ENCODE data around the gene TRIM28. TPM values are rescaled to one million over a fixed set of nuclear protein-coding genes. Genes with fewer than 3 reads are reported as not detected.

Gene TRIM28
- total RNA-seq, 2 experiments from 2014 or later = 475 to 483 TPM

DNA sequence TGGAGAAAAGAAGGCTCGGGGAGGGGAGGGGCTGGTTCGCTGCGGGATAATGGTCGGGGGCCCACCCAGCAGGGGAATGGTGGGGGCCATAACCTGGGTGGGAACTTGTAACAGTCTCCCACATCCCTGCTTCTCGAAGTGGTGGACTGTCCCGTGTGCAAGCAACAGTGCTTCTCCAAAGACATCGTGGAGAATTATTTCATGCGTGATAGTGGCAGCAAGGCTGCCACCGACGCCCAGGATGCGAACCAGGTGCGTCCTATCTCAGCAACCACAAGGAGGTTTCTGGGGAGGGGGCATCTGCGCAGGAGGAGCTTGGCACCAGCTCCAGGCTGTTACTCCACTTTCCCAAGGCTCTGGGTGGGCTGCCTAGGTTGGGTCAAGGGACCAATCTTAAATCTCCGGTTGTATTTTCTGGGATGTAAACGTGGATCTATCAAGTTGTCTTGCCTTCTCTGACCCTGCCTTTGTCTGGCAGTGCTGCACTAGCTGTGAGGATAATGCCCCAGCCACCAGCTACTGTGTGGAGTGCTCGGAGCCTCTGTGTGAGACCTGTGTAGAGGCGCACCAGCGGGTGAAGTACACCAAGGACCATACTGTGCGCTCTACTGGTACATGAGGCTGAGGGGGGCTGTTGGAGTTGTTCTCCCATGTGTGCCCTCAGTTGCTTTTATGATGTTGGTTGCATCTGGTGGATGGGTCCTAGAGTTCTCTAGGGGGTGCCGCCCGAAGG lies 1.6 kb downstream of the TRIM28 start:
- DNase-seq = no peak
- Mint-ChIP-seq H3K27ac (peak overlapping the region; percentile 89), H3K4me3 (peak overlapping the region; percentile 97), H3K27me3 (ENCODE audit: low read depth) (peaks cover 9% of the 10 kb centered on the region), H3K36me3 (ENCODE audit: low read depth) (peaks cover 47% of the 10 kb centered on the region), H3K9me3 (no peaks in the 10 kb centered on the region), H3K4me1 (ENCODE audit: low read depth) (peaks cover 32% of the 10 kb centered on the region)
- CTCF ChIA-PET = interaction anchor here (1.0 to 6.8 kb wide), 4 partner anchors 8 to 32 kb away, joined by 3 to 34 read pairs (median 4); partner anchors contain the start of gene ZBTB45
- intact Hi-C loops (cut with micrococcal nuclease) = no loop called here

- peaks cover 35% of the 10 kb centered on the region for H3K4me1 Mint-ChIP-seq (ENCODE audit: low read depth)
- no peak for DNase-seq
- peaks cover 9% of the 10 kb centered on the region for H3K27me3 Mint-ChIP-seq (ENCODE audit: low read depth)
- peak overlapping the region; percentile 89 for H3K27ac Mint-ChIP-seq
- peaks cover 52% of the 10 kb centered on the region for H3K36me3 Mint-ChIP-seq (ENCODE audit: low read depth)
- peak overlapping the region; percentile 97 for H3K4me3 Mint-ChIP-seq
- CTCF ChIA-PET = interaction anchor here (1.3 to 6.8 kb wide), 3 partner anchors 8 to 32 kb away, joined by 3 to 34 read pairs (median 4); partner anchors contain the start of gene ZBTB45
- H3K9me3 Mint-ChIP-seq = no peaks in the 10 kb centered on the region
- intact Hi-C loops (cut with micrococcal nuclease) = no loop called here
These were observed 2.2 kb downstream of the TRIM28 start for GRCh38 chr19:58546019-58546530.

GRCh38 chr19:58547323-58548312 lies 3.8 kb downstream of the TRIM28 start:
- intact Hi-C loops (cut with micrococcal nuclease) = no loop called here
- Mint-ChIP-seq H3K27me3 (ENCODE audit: low read depth) (peaks cover 6% of the 10 kb centered on the region), H3K9me3 (no peaks in the 10 kb centered on the region), H3K36me3 (ENCODE audit: low read depth) (peaks cover 63% of the 10 kb centered on the region), H3K27ac (peak overlapping the region; percentile 30), H3K4me3 (no peak overlapping the region), H3K4me1 (ENCODE audit: low read depth) (peaks cover 39% of the 10 kb centered on the region)
- no peak for DNase-seq
- CTCF ChIA-PET = interaction anchor here (0.6 to 6.8 kb wide), 2 partner anchors 19 to 28 kb away, joined by 3 to 34 read pairs; partner anchors contain the start of gene ZBTB45

DNA sequence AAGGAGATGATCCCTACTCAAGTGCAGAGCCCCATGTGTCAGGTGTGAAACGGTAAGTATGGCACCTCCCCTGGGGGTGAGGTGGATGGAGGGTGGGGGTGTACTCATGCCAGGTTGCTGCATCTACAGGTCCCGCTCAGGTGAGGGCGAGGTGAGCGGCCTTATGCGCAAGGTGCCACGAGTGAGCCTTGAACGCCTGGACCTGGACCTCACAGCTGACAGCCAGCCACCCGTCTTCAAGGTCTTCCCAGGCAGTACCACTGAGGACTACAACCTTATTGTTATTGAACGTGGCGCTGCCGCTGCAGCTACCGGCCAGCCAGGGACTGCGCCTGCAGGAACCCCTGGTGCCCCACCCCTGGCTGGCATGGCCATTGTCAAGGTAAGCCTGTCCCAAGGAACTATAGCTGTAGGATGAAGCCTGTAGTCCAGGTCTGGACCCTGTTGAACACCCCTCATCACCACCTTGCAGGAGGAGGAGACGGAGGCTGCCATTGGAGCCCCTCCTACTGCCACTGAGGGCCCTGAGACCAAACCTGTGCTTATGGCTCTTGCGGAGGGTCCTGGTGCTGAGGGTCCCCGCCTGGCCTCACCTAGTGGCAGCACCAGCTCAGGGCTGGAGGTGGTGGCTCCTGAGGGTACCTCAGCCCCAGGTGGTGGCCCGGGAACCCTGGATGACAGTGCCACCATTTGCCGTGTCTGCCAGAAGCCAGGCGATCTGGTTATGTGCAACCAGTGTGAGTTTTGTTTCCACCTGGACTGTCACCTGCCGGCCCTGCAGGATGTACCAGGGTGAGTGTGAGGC lies 5.2 kb downstream of the TRIM28 start:
- Mint-ChIP-seq H3K27me3 (ENCODE audit: low read depth) (no peaks in the 10 kb centered on the region), H3K4me3 (no peak overlapping the region), H3K9me3 (no peaks in the 10 kb centered on the region), H3K36me3 (ENCODE audit: low read depth) (peaks cover 66% of the 10 kb centered on the region), H3K4me1 (ENCODE audit: low read depth) (peaks cover 44% of the 10 kb centered on the region), H3K27ac (no peak overlapping the region)
- intact Hi-C loops (cut with micrococcal nuclease) = no loop called here
- CTCF ChIA-PET = interaction anchor here (6.8 kb wide), 1 partner anchor 30 kb away, joined by 34 read pairs; the partner anchor contains the start of gene ZBTB45
- no peak for DNase-seq

GRCh38 chr19:58549664-58550361 lies 5.9 kb downstream of the TRIM28 start:
- CTCF ChIA-PET = no interaction called here
- Mint-ChIP-seq H3K27ac (no peak overlapping the region), H3K36me3 (ENCODE audit: low read depth) (peaks cover 68% of the 10 kb centered on the region), H3K27me3 (ENCODE audit: low read depth) (no peaks in the 10 kb centered on the region), H3K9me3 (no peaks in the 10 kb centered on the region), H3K4me3 (no peak overlapping the region), H3K4me1 (ENCODE audit: low read depth) (peaks cover 51% of the 10 kb centered on the region)
- intact Hi-C loops (cut with micrococcal nuclease) = no loop called here
- DNase-seq = no peak

- Mint-ChIP-seq H3K36me3 (ENCODE audit: low read depth) (peaks cover 66% of the 10 kb centered on the region), H3K27ac (no peak overlapping the region), H3K27me3 (ENCODE audit: low read depth) (no peaks in the 10 kb centered on the region), H3K4me3 (no peak overlapping the region), H3K9me3 (no peaks in the 10 kb centered on the region), H3K4me1 (ENCODE audit: low read depth) (peaks cover 55% of the 10 kb centered on the region)
- intact Hi-C loops (cut with micrococcal nuclease) = no loop called here
- no peak for DNase-seq
- CTCF ChIA-PET = interaction anchor here (0.9 kb wide), 1 partner anchor 31 kb away, joined by 4 read pairs; the partner anchor contains the start of gene ZBTB45
These were observed 6.7 kb downstream of the TRIM28 start for GRCh38 chr19:58550362-58551122.

DNA sequence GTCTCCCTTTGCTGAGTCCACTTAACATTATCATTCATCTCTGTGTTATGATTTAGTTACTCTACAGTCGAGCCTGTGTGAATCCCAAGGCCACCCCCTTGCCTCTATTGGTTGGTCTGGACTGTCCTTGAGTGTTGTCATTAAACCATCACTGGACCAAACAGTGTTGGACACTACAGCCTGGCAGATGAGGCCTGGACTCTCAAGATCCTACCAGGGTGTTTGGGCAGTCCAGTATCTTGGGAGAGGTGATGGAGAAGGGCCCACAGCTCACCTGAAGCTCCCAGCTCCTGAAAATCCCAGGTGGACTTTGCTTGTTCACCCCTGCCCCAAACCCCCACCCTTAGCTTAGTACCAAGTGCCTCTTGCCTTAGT lies 7.2 kb downstream of the TRIM28 start:
- Mint-ChIP-seq H3K27me3 (ENCODE audit: low read depth) (no peaks in the 10 kb centered on the region), H3K9me3 (no peaks in the 10 kb centered on the region), H3K36me3 (ENCODE audit: low read depth) (peaks cover 62% of the 10 kb centered on the region), H3K4me1 (ENCODE audit: low read depth) (peaks cover 53% of the 10 kb centered on the region), H3K4me3 (no peak overlapping the region), H3K27ac (no peak overlapping the region)
- intact Hi-C loops (cut with micrococcal nuclease) = no loop called here
- CTCF ChIA-PET = interaction anchor here (0.9 kb wide), 1 partner anchor 31 kb away, joined by 4 read pairs; the partner anchor contains the start of gene ZBTB45
- DNase-seq = no peak

DNA sequence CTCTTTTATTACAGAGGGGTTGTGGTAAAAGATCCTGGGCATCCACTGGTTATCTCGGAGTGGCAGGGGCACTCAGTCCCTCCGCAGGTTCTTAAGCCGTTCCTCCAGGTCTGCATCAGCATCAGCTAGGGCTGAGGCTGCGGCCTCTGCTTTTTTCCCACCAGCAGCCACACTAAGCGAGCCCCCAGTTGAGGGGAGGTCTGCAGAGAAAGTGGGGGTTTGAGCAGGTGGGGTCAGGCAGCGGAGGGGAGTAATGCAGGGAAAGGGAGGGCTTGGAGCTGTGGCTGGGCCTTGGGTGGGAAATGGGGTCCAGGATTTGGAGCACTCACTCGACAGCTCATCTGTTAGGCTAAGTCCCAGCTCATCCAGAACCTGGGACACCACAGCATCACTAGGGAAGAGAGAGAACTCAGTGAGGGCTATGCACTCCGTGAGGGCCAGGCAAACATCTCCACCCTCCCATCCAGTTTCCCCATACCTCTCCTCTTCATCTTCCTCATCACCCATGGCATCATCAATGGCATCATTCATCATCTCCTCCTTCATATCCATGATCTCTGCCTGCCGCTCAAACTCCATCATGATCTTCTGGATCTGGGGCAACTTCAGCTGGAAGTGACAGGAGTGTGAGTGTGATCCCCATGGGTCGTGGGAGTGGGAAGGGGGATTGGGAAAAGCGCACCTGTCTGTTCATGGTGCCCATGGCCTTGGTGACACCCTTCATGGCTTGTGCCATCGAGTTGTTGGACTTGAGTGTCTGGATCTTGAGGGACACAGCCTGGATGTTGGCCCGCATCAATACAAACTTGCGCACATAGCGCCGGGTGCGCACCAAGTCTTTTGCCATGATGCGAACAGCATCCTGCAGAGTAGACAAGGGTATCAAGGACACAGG lies 8.0 kb downstream of the TRIM28 start:
- no peak overlapping the region for H3K4me3 Mint-ChIP-seq
- intact Hi-C loops (cut with micrococcal nuclease) = no loop called here
- H3K27ac Mint-ChIP-seq = peak overlapping the region; percentile 26
- no peaks in the 10 kb centered on the region for H3K27me3 Mint-ChIP-seq (ENCODE audit: low read depth)
- no peaks in the 10 kb centered on the region for H3K9me3 Mint-ChIP-seq
- no peak for DNase-seq
- CTCF ChIA-PET = interaction anchor here (0.9 kb wide), 1 partner anchor 32 kb away, joined by 4 read pairs; the partner anchor contains the start of gene ZBTB45
- peaks cover 62% of the 10 kb centered on the region for H3K36me3 Mint-ChIP-seq (ENCODE audit: low read depth)
- peaks cover 53% of the 10 kb centered on the region for H3K4me1 Mint-ChIP-seq (ENCODE audit: low read depth)

DNA sequence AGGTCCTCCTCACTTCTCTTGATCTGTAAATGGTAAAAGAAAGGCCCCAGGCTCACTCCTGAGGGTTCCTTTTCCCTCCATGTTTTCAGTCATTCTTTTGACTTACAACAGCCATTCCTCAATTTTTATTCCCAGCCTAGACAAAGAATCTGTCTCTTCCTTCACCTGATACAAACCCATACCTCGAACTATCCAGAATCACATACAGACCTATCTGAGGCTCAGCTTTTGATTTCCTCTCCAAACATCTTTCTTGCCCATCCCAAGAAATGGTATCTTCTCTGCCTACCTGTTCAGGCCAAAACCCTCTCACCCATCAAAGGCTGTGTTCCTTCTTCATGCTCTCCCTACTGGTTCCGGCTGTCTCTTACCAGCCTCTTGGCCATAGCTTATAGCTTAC lies 8.8 kb downstream of the TRIM28 start:
- Mint-ChIP-seq H3K27me3 (ENCODE audit: low read depth) (no peaks in the 10 kb centered on the region), H3K9me3 (no peaks in the 10 kb centered on the region), H3K4me1 (ENCODE audit: low read depth) (peaks cover 54% of the 10 kb centered on the region), H3K4me3 (no peak overlapping the region), H3K27ac (peak overlapping the region; percentile 36), H3K36me3 (ENCODE audit: low read depth) (peaks cover 57% of the 10 kb centered on the region)
- CTCF ChIA-PET = no interaction called here
- DNase-seq = no peak
- intact Hi-C loops (cut with micrococcal nuclease) = no loop called here

All from activated naive CD4-positive, alpha-beta T cell treated with anti-CD3 and anti-CD28 coated beads for 36 hours (primary cell).